GM23338 (cell line): ENCODE measurements around the gene NIBAN1. TPM values are rescaled to one million over a fixed set of nuclear protein-coding genes. Genes with fewer than 3 reads are reported as not detected.
A peak's percentile ranks its signal among the peaks of the same experiment; 100 is the strongest.

Experiments used
- ATAC-seq: fragments of 200-7000 bp; cut with Tn5 transposase; 3 replicates; pipeline ENCODE4 v1.9.1; 2020
- DNase-seq: peaks from one replicate; pipeline ENCODE4 v3.0.0-alpha.2; 2015; ENCODE audit warnings: low spot score
- H2AFZ ChIP-seq: fragments of 200-600 bp; sonication (generic); 2 replicates; pipeline ENCODE4 v1.8.0; 2016; ENCODE audit warnings: antibody characterized with exemption, mild to moderate bottlenecking, moderate library complexity
- H3F3A ChIP-seq: fragments of 200-600 bp; sonication (generic); replicated peaks from 2 replicates; pipeline ENCODE4 v1.8.0; 2017; ENCODE audit warnings: antibody characterized with exemption, mixed run types, low read depth
- H3K27ac ChIP-seq: fragments of 200-600 bp; sonication (generic); 2 replicates; pipeline ENCODE4 v1.6.1; 2016; ENCODE audit warnings: low read depth
- H3K27me3 ChIP-seq: fragments of 200-600 bp; sonication (generic); 2 replicates; pipeline ENCODE4 v1.8.0; 2016; ENCODE audit warnings: mild to moderate bottlenecking, mixed run types, moderate library complexity; ENCODE audit not compliant: insufficient read depth
- H3K36me3 ChIP-seq: fragments of 200-600 bp; sonication (generic); 2 replicates; pipeline ENCODE4 v1.8.0; 2016; ENCODE audit warnings: mild to moderate bottlenecking; ENCODE audit not compliant: insufficient read depth
- H3K4me1 ChIP-seq: fragments of 200-600 bp; sonication (generic); 2 replicates; pipeline ENCODE4 v1.8.0; 2016; ENCODE audit warnings: mild to moderate bottlenecking, moderate library complexity; ENCODE audit not compliant: insufficient read depth
- H3K4me2 ChIP-seq: fragments of 200-600 bp; sonication (generic); 2 replicates; pipeline ENCODE4 v1.7.1; 2017; ENCODE audit warnings: mixed run types
- H3K4me3 ChIP-seq: fragments of 200-600 bp; sonication (generic); 2 replicates; pipeline ENCODE4 v1.6.1; 2016; ENCODE audit warnings: mixed run types
- H3K79me2 ChIP-seq: fragments of 200-600 bp; sonication (generic); replicated peaks from 2 replicates; pipeline ENCODE4 v1.8.0; 2017; ENCODE audit warnings: mild to moderate bottlenecking; ENCODE audit not compliant: insufficient read depth
- H3K9me2 ChIP-seq: fragments of 200-600 bp; sonication (generic); 2 replicates; pipeline ENCODE4 v1.8.0; 2017; ENCODE audit not compliant: insufficient read depth
- H4K20me1 ChIP-seq: fragments of 200-600 bp; sonication (generic); replicated peaks from 2 replicates; pipeline ENCODE4 v1.8.0; 2017; ENCODE audit warnings: mild to moderate bottlenecking; ENCODE audit not compliant: insufficient read depth
- H3K27ac Mint-ChIP-seq: 2 replicates; pipeline ENCODE4 v1.8.0; 2020; ENCODE audit warnings: inconsistent platforms, mild to moderate bottlenecking, moderate library complexity, mixed read lengths
- H3K27me3 Mint-ChIP-seq: 3 replicates; pipeline ENCODE4 v1.8.0; 2022; ENCODE audit warnings: low read depth, mild to moderate bottlenecking, moderate library complexity, mixed read lengths, inconsistent platforms; ENCODE audit not compliant: insufficient read depth, poor library complexity
- H3K36me3 Mint-ChIP-seq: 3 replicates; pipeline ENCODE4 v1.8.0; 2021; ENCODE audit warnings: low read depth, mild to moderate bottlenecking, inconsistent platforms, moderate library complexity, mixed read lengths
- H3K4me1 Mint-ChIP-seq: 3 replicates; pipeline ENCODE4 v1.8.0; 2020; ENCODE audit warnings: mild to moderate bottlenecking, inconsistent platforms, mixed read lengths
- H3K4me3 Mint-ChIP-seq: 3 replicates; pipeline ENCODE4 v1.8.0; 2021; ENCODE audit warnings: moderate library complexity, mild to moderate bottlenecking, inconsistent platforms, mixed read lengths
- H3K9me3 Mint-ChIP-seq: 3 replicates; pipeline ENCODE4 v1.8.0; 2020; ENCODE audit warnings: moderate library complexity, mild to moderate bottlenecking, inconsistent platforms, mixed read lengths
- CREB1 ChIP-seq: fragments of 250-450 bp; sonication (Bioruptor Pico); IDR thresholded peaks from 2 replicates; pipeline ENCODE4 v1.5.0; 2020; ENCODE audit warnings: low read depth, mild to moderate bottlenecking, moderate library complexity
- CTCF ChIP-seq, 2 experiments: fragments of 200-600 bp in 1 of 2; sonication (generic) in 1 of 2; conservative IDR thresholded peaks; 2 replicates each; pipeline versions ENCODE4 v1.5.1 to v1.6.1; 2016 to 2017; ENCODE audit warnings: antibody characterized with exemption in 2 of 2, low read depth in 2 of 2, mild to moderate bottlenecking in 2 of 2, moderate library complexity in 1 of 2
- EZH2 ChIP-seq: fragments of 200-600 bp; sonication (generic); IDR thresholded peaks from one replicate; pipeline ENCODE4 v1.8.0; 2017; ENCODE audit warnings: antibody characterized with exemption, mild to moderate bottlenecking, low read depth; ENCODE audit not compliant: unreplicated experiment
- EZH2phosphoT487 ChIP-seq: fragments of 200-600 bp; sonication (generic); IDR thresholded peaks from one replicate; pipeline ENCODE4 v1.8.1; 2018; ENCODE audit warnings: antibody characterized with exemption; ENCODE audit not compliant: unreplicated experiment
- JUNB ChIP-seq: IDR thresholded peaks from one replicate; pipeline ENCODE4 v1.6.1; 2016; ENCODE audit warnings: antibody characterized with exemption; ENCODE audit not compliant: unreplicated experiment
- NANOG ChIP-seq: IDR thresholded peaks from 2 replicates; pipeline ENCODE4 v1.6.1; 2016; ENCODE audit warnings: antibody characterized with exemption, borderline replicate concordance
- POLR2AphosphoS5 ChIP-seq: IDR thresholded peaks from 2 replicates; pipeline ENCODE4 v1.6.1; 2016; ENCODE audit warnings: antibody characterized with exemption, low read depth
- STAT1 ChIP-seq: IDR thresholded peaks from one replicate; pipeline ENCODE4 v1.6.1; 2016; ENCODE audit warnings: antibody characterized with exemption; ENCODE audit not compliant: unreplicated experiment
- ZNF114 ChIP-seq: fragments of 250-450 bp; sonication (Bioruptor Pico); IDR thresholded peaks from 2 replicates; pipeline ENCODE4 v1.5.0; 2020; ENCODE audit warnings: mild to moderate bottlenecking, moderate library complexity
- ZNF331 ChIP-seq: fragments of 250-450 bp; sonication (Bioruptor Pico); IDR thresholded peaks from 2 replicates; pipeline ENCODE4 v1.5.0; 2020; ENCODE audit warnings: low read depth, mild to moderate bottlenecking, moderate library complexity
- ZNF462 ChIP-seq: fragments of 250-450 bp; sonication (Bioruptor Pico); IDR thresholded peaks from 2 replicates; pipeline ENCODE4 v1.5.0; 2020; ENCODE audit warnings: mild to moderate bottlenecking, moderate library complexity
- long read RNA-seq: library from polyadenylated mRNA; unstranded; transcript quantifications from one replicate; pipeline ENCODE4 v2.0.0, GENCODE V29; 2020; ENCODE audit not compliant: unreplicated experiment
- polyA plus RNA-seq: library from polyadenylated mRNA; unstranded; fragments of >200 nt; fragmentation: Nextera tagmentation; extraction: Ambion mirVana; gene quantifications from 2 replicates; pipeline ENCODE4 v1.2.1, GENCODE V29; 2016
- total RNA-seq: library from RNA; depleted of rRNA; stranded (reverse); fragments of >200 nt; shearing (Covaris generic); gene quantifications from 2 replicates; pipeline ENCODE4 v1.2.3, GENCODE V29; 2014; rRNA removed

Gene NIBAN1
- total RNA-seq = 11.1 and 12.3 TPM in 2 replicates
- polyA plus RNA-seq = 3.7 and 5.5 TPM in 2 replicates
- long read RNA-seq, full-length matches to known transcripts = 8 of 15 reads
- long read RNA-seq, partial matches to known transcripts = 4 of 15 reads
- long read RNA-seq, other reads (novel, unspliced or antisense) = 3 of 15 reads

GRCh38 chr1:184974056-184974836 is at the start of gene NIBAN1:
NIBAN1 (minus strand) TSS chr1:184974508; CDS start chr1:184974356, 152 bp downstream.
- Histone ChIP-seq H3F3A (no peaks in the 10 kb centered on the region), H3K27me3 (peaks cover 51% of the 10 kb centered on the region), H3K79me2 (no peaks in the 10 kb centered on the region), H3K9me2 (no peaks in the 10 kb centered on the region), H4K20me1 (no peaks in the 10 kb centered on the region), H3K4me1 (peaks cover 10% of the 10 kb centered on the region; the same call in 1 of the 2 replicates), H3K36me3 (no peaks in the 10 kb centered on the region), H3K4me2 (peak within 1 kb of the TSS; percentile 81), H2AFZ (peak within 1 kb of the TSS; percentile 100), H3K27ac (no peak within 1 kb of the TSS), H3K4me3 (peak within 1 kb of the TSS; percentile 90)
- no peak for TF ChIP-seq EZH2
- peak; percentile 64 for TF ChIP-seq POLR2AphosphoS5
- no peak for TF ChIP-seq ZNF114 (CRISPR knock-in tag)
- no peak for TF ChIP-seq STAT1
- no peak for TF ChIP-seq NANOG
- TF ChIP-seq CREB1 (CRISPR knock-in tag) = peak; percentile 89
- Mint-ChIP-seq H3K27ac (peak within 1 kb of the TSS; percentile 94), H3K36me3 (no peaks in the 10 kb centered on the region), H3K4me3 (peak within 1 kb of the TSS; percentile 89), H3K9me3 (no peaks in the 10 kb centered on the region), H3K27me3 (peaks cover 26% of the 10 kb centered on the region), H3K4me1 (peaks cover 14% of the 10 kb centered on the region)
- DNase-seq = peak; percentile 85
- peak; percentile 80 for ATAC-seq

- no peaks in the 10 kb centered on the region; the same call in 2 of the 3 replicates for H3K9me3 Mint-ChIP-seq
- TF ChIP-seq ZNF462 (no peak), JUNB (no peak), CREB1 (CRISPR knock-in tag) (no peak), ZNF114 (CRISPR knock-in tag) (no peak), EZH2phosphoT487 (no peak), STAT1 (no peak), POLR2AphosphoS5 (no peak), NANOG (no peak), EZH2 (no peak), ZNF331 (CRISPR knock-in tag) (no peak), CTCF (conservative IDR thresholded peaks at IDR 0.05; ENCODE audit: low read depth in 2 of 2) (no peak)
Observed at GRCh38 chr1:185017966-185018365, 43.7 kb upstream of the NIBAN1 start.

More at GRCh38 chr1:185017966-185018365, 43.7 kb upstream of the NIBAN1 start:
- Mint-ChIP-seq H3K4me3 (no peak overlapping the region), H3K27me3 (no peaks in the 10 kb centered on the region), H3K4me1 (peaks cover 8% of the 10 kb centered on the region), H3K36me3 (no peaks in the 10 kb centered on the region), H3K27ac (no peak overlapping the region)
- ATAC-seq (no peak), DNase-seq (no peak)
- Histone ChIP-seq H3K9me2 (peaks cover 4% of the 10 kb centered on the region; the same call in 1 of the 2 replicates), H2AFZ (no peak overlapping the region), H3K4me2 (no peak overlapping the region), H4K20me1 (no peaks in the 10 kb centered on the region), H3K79me2 (no peaks in the 10 kb centered on the region), H3F3A (no peaks in the 10 kb centered on the region), H3K27ac (no peak overlapping the region), H3K36me3 (no peaks in the 10 kb centered on the region), H3K4me1 (no peaks in the 10 kb centered on the region), H3K4me3 (no peak overlapping the region), H3K27me3 (no peaks in the 10 kb centered on the region)
